ENCODE data around the gene TRPV4. TPM values are rescaled to one million over a fixed set of nuclear protein-coding genes. Genes with fewer than 3 reads are reported as not detected.

Gene TRPV4
- total and polyA plus RNA-seq, 2 donors from 2014 or later: 6.0 to 24.5 TPM

DNA sequence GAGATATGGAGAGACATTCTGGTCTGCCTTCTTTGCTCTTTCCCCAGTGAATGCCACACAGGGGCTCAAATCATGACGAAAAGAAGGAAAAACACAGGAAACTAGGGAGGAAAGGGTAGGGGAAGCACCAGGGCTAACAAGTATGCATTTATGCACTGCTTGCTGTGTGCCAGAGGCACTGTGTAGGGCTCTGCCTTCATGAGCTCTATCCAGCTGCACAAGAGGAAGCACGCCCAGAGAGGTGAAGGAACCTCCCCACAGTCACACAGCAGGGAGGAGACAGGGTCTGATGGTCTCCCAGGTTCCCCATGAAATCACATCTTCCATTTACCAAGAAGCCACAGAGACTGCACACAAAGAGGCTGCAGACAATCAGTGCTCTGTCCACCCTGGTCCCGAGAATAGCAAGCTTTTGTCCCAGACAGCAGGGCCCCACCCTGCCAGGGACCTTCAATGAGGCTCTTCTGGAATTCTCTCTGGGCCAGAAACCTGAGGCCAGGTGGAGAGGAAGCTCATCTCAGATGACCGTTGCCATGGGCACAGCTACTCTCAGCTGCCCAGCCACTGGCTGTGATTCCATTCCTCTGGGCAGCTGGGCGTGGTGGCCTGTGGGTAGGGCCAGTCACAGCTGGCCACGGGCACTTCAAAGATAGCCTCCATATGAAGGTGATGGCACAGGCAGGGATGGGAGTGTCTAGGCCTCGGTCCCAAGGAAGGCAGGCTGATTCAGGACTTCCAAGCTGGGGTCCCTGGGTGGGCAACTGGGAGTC, 7.3 kb upstream of the TRPV4 start:
- Histone ChIP-seq H3K9me3 (ENCODE audit: control insufficient read depth in 2 of 3, insufficient read depth in 1 of 3, low read length in 3 of 3) (no peaks in the 10 kb centered on the region), H3K4me3 (ENCODE audit: low read length in 3 of 3) (no peak overlapping the region), H3K4me1 (ENCODE audit: control insufficient read depth in 2 of 3, insufficient read depth in 2 of 3, low read depth in 1 of 3, low read length in 3 of 3) (peaks cover 0 to 4% (median 3%) of the 10 kb centered on the region in 3 donors), H3K27ac (ENCODE audit: low read depth in 2 of 2, low read length in 2 of 2) (no peak overlapping the region), H3K27me3 (ENCODE audit: control insufficient read depth, insufficient read depth, low read length) (no peaks in the 10 kb centered on the region), H3K36me3 (ENCODE audit: control insufficient read depth in 2 of 3, insufficient read depth in 3 of 3, low read length in 3 of 3) (no peaks in the 10 kb centered on the region), H3K9ac (ENCODE audit: low read length in 3 of 3) (no peak overlapping the region)
- intact Hi-C loops (cut with DNase I): loop anchor here (5.0 kb wide), 1 partner anchor 33 kb away; no protein-coding TSS in a partner anchor
- FAIRE-seq (no peak), DNase-seq (peak in 4 of 5 donors; percentile 86 to 93 (median 88))
- TF ChIP-seq, protein P1, sequence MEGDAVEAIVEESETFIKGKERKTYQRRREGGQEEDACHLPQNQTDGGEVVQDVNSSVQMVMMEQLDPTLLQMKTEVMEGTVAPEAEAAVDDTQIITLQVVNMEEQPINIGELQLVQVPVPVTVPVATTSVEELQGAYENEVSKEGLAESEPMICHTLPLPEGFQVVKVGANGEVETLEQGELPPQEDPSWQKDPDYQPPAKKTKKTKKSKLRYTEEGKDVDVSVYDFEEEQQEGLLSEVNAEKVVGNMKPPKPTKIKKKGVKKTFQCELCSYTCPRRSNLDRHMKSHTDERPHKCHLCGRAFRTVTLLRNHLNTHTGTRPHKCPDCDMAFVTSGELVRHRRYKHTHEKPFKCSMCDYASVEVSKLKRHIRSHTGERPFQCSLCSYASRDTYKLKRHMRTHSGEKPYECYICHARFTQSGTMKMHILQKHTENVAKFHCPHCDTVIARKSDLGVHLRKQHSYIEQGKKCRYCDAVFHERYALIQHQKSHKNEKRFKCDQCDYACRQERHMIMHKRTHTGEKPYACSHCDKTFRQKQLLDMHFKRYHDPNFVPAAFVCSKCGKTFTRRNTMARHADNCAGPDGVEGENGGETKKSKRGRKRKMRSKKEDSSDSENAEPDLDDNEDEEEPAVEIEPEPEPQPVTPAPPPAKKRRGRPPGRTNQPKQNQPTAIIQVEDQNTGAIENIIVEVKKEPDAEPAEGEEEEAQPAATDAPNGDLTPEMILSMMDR (IDR thresholded peaks at IDR 0.05; ENCODE audit: borderline replicate concordance, extremely low read depth, insufficient read depth): no peak

DNA sequence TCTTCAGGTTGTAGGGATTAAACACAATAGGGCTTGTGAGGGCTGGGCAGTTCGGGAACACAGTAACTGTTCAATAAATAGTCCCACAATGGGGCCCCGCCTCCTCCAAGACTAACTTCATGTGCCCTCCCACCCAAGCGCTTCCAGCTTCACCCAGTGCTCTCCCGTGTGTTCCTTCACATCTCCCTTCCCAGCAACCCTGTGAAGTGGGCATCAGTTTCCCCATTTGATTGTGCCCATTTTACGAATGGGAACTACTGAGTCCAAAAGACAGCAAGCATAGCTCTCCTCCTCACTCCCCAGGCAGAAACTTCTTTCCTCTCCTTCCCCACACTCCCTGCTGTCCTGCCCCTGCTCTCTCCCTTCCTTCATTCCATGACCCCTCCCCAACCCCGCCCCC, 6.2 kb upstream of the TRPV4 start:
- Histone ChIP-seq H3K27me3 (ENCODE audit: control insufficient read depth, insufficient read depth, low read length) (no peaks in the 10 kb centered on the region), H3K9ac (ENCODE audit: low read length in 3 of 3) (no peak overlapping the region), H3K27ac (ENCODE audit: low read depth in 2 of 2, low read length in 2 of 2) (no peak overlapping the region), H3K4me3 (ENCODE audit: low read length in 3 of 3) (no peak overlapping the region), H3K4me1 (ENCODE audit: control insufficient read depth in 2 of 3, insufficient read depth in 2 of 3, low read depth in 1 of 3, low read length in 3 of 3) (no peaks in the 10 kb centered on the region), H3K9me3 (ENCODE audit: control insufficient read depth in 2 of 3, insufficient read depth in 1 of 3, low read length in 3 of 3) (no peaks in the 10 kb centered on the region), H3K36me3 (ENCODE audit: control insufficient read depth in 2 of 3, insufficient read depth in 3 of 3, low read length in 3 of 3) (no peaks in the 10 kb centered on the region)
- intact Hi-C loops (cut with DNase I): no loop called here
- FAIRE-seq (no peak), DNase-seq (no peak)
- TF ChIP-seq, protein P1 (IDR thresholded peaks at IDR 0.05; ENCODE audit: borderline replicate concordance, extremely low read depth, insufficient read depth): no peak

DNA sequence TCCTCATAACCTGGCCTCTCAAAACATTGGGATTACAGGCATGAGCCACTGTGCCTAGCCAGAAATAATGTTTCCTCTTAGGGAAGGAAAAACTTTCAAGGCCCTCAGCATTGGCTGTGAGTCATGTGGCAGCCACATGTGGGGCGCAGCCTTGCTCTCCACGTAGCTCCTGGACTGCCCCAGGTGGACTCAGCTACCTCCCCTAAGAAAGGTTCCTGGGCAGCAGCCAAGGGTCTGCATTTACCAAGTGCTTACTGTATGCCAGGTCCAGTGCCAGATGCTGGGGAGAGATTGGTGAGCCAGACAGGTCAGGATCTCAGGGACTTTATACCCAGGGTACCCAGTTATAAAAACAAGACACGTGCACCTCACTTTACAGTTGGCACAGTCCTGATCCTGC, 3.7 kb upstream of the TRPV4 start:
- Histone ChIP-seq H3K36me3 (ENCODE audit: control insufficient read depth in 2 of 3, insufficient read depth in 3 of 3, low read length in 3 of 3) (no peaks in the 10 kb centered on the region), H3K4me3 (ENCODE audit: low read length in 3 of 3) (no peak overlapping the region), H3K9me3 (ENCODE audit: control insufficient read depth in 2 of 3, insufficient read depth in 1 of 3, low read length in 3 of 3) (no peaks in the 10 kb centered on the region), H3K27me3 (ENCODE audit: control insufficient read depth, insufficient read depth, low read length) (no peaks in the 10 kb centered on the region), H3K4me1 (ENCODE audit: control insufficient read depth in 2 of 3, insufficient read depth in 2 of 3, low read depth in 1 of 3, low read length in 3 of 3) (peaks cover 0 to 3% (median 0%) of the 10 kb centered on the region in 3 donors), H3K27ac (ENCODE audit: low read depth in 2 of 2, low read length in 2 of 2) (no peak overlapping the region), H3K9ac (ENCODE audit: low read length in 3 of 3) (no peak overlapping the region)
- FAIRE-seq: no peak
- DNase-seq: no peak
- intact Hi-C loops (cut with DNase I): no loop called here
- TF ChIP-seq, protein P1 (IDR thresholded peaks at IDR 0.05; ENCODE audit: borderline replicate concordance, extremely low read depth, insufficient read depth): no peak

Measured in kidney (tissue), 14 donors.